SK-N-SH treated with all-trans-retinoic acid at 6 μM for 48 hours (cell line): ENCODE measurements around the gene MEIS2.

ENCODE experiments used
- ARNTL ChIP-seq: fragments of 450-650 bp; formaldehyde crosslinking; IDR thresholded peaks from 2 replicates; pipeline ENCODE4 v1.5.0; 2020; ENCODE audit warnings: low read depth, mild to moderate bottlenecking, moderate library complexity, borderline replicate concordance
- BACH2 ChIP-seq: fragments of 250-450 bp; sonication (Bioruptor Pico); IDR thresholded peaks from 2 replicates; pipeline ENCODE4 v1.9.0; 2021; ENCODE audit warnings: mild to moderate bottlenecking, borderline replicate concordance
- ISL1 ChIP-seq: fragments of 250-450 bp; sonication (Bioruptor Pico); IDR thresholded peaks from 2 replicates; pipeline ENCODE4 v2.1.2; 2022; ENCODE audit warnings: mild to moderate bottlenecking, moderate library complexity
- ZFP30 ChIP-seq: fragments of 450-650 bp; formaldehyde crosslinking; IDR thresholded peaks from 2 replicates; pipeline ENCODE4 v1.5.0; 2022; ENCODE audit warnings: mild to moderate bottlenecking, moderate library complexity
- ZNF70 ChIP-seq: fragments of 450-650 bp; formaldehyde crosslinking; IDR thresholded peaks from 2 replicates; pipeline ENCODE4 v1.5.0; 2020; ENCODE audit warnings: mild to moderate bottlenecking, moderate library complexity
- ZNF8 ChIP-seq: fragments of 450-650 bp; formaldehyde crosslinking; IDR thresholded peaks from 2 replicates; pipeline ENCODE4 v1.5.0; 2020; ENCODE audit warnings: mild to moderate bottlenecking, moderate library complexity
- TF ChIP-seq, protein P1 (sequence below): fragments of 250-450 bp; sonication (Bioruptor Pico); IDR thresholded peaks from 2 replicates; pipeline ENCODE4 v1.5.1; 2020; ENCODE audit warnings: low read depth, mild to moderate bottlenecking, moderate library complexity

DNA sequence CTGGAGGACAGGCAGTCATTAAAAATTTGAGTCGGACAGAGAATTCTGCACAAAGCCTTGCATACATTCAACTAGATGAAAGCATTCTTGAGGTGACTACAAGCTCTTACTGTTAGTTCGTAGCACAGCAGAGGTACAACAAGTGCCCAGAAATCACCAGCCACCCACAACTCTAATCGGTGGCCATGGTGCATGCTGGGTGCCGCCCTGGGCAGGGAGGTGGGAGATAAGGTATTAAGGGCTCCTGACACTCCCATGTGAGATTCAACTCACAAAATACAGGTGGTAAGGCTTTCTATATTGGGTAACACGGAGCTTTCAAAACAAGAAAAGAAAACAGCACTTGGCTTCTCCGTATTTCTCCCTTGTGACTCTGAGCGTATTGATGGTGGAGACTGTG lies 66.0 kb downstream of the MEIS2 start:
- TF ChIP-seq ZFP30 (CRISPR knock-in tag) = no peak
- TF ChIP-seq ZNF8 (CRISPR knock-in tag) = no peak
- no peak for TF ChIP-seq ISL1
- TF ChIP-seq, protein P1, sequence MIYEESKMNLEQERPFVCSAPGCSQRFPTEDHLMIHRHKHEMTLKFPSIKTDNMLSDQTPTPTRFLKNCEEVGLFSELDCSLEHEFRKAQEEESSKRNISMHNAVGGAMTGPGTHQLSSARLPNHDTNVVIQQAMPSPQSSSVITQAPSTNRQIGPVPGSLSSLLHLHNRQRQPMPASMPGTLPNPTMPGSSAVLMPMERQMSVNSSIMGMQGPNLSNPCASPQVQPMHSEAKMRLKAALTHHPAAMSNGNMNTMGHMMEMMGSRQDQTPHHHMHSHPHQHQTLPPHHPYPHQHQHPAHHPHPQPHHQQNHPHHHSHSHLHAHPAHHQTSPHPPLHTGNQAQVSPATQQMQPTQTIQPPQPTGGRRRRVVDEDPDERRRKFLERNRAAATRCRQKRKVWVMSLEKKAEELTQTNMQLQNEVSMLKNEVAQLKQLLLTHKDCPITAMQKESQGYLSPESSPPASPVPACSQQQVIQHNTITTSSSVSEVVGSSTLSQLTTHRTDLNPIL (CRISPR knock-in tag) = no peak
- TF ChIP-seq BACH2 = no peak
- no peak for TF ChIP-seq ZNF70 (CRISPR knock-in tag)
- no peak for TF ChIP-seq ARNTL (CRISPR knock-in tag)
